GM19193 (cell line): Measurements from ENCODE around the gene KLF7.

ENCODE experiments used
- POLR2A ChIP-seq: IDR thresholded peaks from 4 replicates; pipeline ENCODE4 v1.6.1; 2011; ENCODE audit not compliant: insufficient read depth, insufficient read length; ENCODE audit errors: extremely low read depth

Gene KLF7

GRCh38 chr2:207051385-207051965 lies 114.3 kb downstream of the KLF7 start:
- no peak for TF ChIP-seq POLR2A

GRCh38 chr2:207049122-207049521 lies 116.6 kb downstream of the KLF7 start:
- TF ChIP-seq POLR2A = no peak

- TF ChIP-seq POLR2A = no peak
Observed at GRCh38 chr2:207048416-207048815, 117.3 kb downstream of the KLF7 start.

GRCh38 chr2:207046724-207047123 lies 119.0 kb downstream of the KLF7 start:
- no peak for TF ChIP-seq POLR2A

GRCh38 chr2:207045531-207045930 lies 120.2 kb downstream of the KLF7 start:
- TF ChIP-seq POLR2A = no peak

- TF ChIP-seq POLR2A = no peak
Observed at GRCh38 chr2:207044379-207045362, 121.1 kb downstream of the KLF7 start.

GRCh38 chr2:207042841-207043240 lies 122.9 kb downstream of the KLF7 start:
- TF ChIP-seq POLR2A = no peak

DNA sequence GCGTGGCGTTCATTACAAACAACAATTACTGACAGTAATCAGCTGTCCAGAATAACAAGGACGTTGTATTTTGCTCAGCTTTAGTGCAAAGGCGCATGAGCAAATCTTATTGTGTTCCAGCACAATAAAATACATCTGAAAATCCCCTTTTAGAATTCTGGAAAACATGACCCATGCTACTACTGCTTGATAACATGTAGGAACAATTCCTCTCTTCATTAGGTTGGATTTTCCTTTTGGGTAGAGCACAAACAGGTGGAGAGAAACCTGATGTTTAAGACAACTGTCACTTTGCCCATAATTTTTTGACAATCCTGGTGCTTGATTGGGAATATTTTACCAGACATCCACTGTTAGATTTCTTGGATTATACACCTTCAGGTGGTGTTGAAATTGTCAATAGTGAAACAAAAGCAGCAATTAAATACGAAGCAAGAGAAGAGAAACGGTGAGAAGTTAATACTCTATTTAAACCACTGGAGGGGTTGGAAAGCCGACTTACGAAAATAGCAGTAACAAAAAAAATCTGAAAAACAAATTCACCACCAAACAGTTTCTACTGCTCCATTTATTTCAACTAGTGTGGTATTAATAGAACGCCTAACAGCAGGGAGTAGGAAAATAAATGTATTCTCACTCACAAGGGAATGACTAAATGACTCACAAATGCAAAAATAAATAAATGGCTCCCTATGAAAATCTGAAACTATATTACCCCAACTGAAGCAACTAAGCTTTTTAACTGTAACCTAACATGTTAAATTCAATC lies 123.8 kb downstream of the KLF7 start:
- no peak for TF ChIP-seq POLR2A

DNA sequence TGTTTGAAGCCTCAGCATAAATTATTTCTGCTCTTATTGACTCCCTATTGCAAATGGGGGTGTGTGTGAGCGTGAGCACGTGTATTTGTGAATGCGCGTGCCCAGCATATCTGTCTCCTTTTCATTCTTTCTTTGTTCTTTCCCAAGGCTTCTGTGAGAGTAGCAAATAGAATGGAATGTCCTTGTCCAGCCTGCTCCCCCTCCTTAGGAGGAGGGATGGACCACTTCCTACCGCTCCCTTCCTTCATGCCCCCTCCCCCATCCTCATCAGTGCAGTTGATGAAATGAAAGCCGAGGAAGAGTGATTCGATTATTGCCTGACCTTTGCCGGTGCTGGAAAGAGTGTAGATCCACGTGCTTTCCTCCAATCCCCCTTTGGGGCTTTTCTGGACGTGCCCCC lies 124.5 kb downstream of the KLF7 start:
- TF ChIP-seq POLR2A = no peak

GRCh38 chr2:207040696-207041095 lies 125.1 kb downstream of the KLF7 start:
- no peak for TF ChIP-seq POLR2A

GRCh38 chr2:207039225-207039624 lies 126.5 kb downstream of the KLF7 start:
- TF ChIP-seq POLR2A = no peak

GRCh38 chr2:207038299-207038698 lies 127.4 kb downstream of the KLF7 start:
- TF ChIP-seq POLR2A = no peak

- TF ChIP-seq POLR2A = no peak
Observed at GRCh38 chr2:207037896-207038295, 127.9 kb downstream of the KLF7 start.

- no peak for TF ChIP-seq POLR2A
Observed at GRCh38 chr2:207035875-207036274, 129.9 kb downstream of the KLF7 start.

DNA sequence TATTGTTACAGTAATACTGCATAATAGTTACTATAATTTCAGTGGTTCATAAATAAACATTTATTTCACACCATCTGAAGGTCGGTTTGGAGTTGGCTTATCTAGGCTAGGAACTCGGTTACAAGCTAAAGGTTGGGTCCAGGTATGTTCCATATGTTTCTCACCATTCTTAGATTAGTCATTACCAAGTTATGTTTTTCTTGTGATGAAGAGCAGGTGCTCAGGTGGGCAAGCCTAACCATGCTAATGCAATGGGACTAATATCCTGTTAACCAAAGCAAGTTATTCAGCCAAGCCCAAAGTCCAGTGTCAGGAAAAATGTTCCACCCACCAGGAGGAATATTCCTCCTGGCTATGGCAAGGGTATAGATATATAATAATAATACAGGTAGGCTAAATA lies 133.3 kb downstream of the KLF7 start:
- TF ChIP-seq POLR2A = no peak
